HepG2 (cell line): ENCODE measurements around the gene RPS5.
A peak's percentile ranks its signal among the peaks of the same experiment; 100 is the strongest.

ENCODE experiments used
- CREM ChIP-seq, 2 experiments: sonication (generic) in 1 of 2; formaldehyde crosslinking in 1 of 2; IDR thresholded peaks; 2 replicates each; pipeline versions ENCODE4 v1.4.0 to v1.6.1; 2016 to 2020; ENCODE audit warnings: antibody characterized with exemption in 1 of 2, mild to moderate bottlenecking in 1 of 2, missing genetic modification reagents in 1 of 2
- MIER2 ChIP-seq: IDR thresholded peaks from 2 replicates; pipeline ENCODE4 v1.6.1; 2016; ENCODE audit warnings: missing biosample characterization, missing genetic modification reagents
- ZNF3 ChIP-seq: IDR thresholded peaks from 2 replicates; pipeline ENCODE4 v1.7.0; 2017; ENCODE audit warnings: inconsistent platforms
- TF ChIP-seq, protein P1 (sequence below): sonication (generic); formaldehyde crosslinking; IDR thresholded peaks from 2 replicates; pipeline ENCODE4 v1.5.0; 2020; ENCODE audit warnings: mild to moderate bottlenecking, missing genetic modification reagents, moderate library complexity

DNA sequence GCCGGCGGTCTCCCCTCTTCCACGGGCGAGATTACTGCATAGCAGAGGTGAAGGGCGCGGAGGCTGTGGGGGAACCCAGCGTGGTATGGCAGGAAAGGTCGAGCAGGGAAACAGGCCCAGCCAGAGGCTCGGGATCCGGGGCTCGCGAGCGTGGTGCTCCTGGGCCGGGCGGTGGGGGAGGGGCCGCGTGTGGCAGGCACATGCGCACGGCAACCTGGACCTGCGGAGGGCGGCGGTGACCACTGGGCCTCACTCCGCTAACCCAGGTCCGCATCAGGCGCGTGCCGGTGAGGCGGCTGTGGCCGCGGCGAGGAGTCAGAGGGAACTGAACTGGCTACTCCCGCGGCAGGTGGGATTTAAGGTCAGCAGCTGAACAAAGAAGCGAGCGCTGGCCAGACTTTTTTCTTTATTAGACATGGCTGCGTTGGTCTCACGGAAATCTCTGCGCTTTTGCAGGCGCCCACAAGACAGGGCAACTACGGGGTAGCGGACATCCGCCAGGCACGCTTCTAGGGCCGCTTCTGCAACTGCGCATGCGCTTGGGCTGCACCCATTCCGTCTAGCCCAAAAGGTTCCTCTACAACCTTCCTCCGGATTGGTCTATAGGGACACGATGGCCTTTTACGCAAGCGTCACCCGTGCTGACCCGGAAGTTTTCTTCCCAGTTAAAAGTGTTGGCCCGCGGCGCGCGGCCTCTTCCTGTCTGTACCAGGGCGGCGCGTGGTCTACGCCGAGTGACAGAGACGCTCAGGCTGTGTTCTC, at the start of gene RPS5:
- TF ChIP-seq, protein P1, sequence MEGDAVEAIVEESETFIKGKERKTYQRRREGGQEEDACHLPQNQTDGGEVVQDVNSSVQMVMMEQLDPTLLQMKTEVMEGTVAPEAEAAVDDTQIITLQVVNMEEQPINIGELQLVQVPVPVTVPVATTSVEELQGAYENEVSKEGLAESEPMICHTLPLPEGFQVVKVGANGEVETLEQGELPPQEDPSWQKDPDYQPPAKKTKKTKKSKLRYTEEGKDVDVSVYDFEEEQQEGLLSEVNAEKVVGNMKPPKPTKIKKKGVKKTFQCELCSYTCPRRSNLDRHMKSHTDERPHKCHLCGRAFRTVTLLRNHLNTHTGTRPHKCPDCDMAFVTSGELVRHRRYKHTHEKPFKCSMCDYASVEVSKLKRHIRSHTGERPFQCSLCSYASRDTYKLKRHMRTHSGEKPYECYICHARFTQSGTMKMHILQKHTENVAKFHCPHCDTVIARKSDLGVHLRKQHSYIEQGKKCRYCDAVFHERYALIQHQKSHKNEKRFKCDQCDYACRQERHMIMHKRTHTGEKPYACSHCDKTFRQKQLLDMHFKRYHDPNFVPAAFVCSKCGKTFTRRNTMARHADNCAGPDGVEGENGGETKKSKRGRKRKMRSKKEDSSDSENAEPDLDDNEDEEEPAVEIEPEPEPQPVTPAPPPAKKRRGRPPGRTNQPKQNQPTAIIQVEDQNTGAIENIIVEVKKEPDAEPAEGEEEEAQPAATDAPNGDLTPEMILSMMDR (CRISPR knock-in tag): no peak
- no peak for TF ChIP-seq MIER2 (CRISPR knock-in tag)
- no peak for TF ChIP-seq ZNF3
- TF ChIP-seq CREM (IDR thresholded peaks at IDR 0.05): peak; percentile 97
- 0 out of 2 replicates have a peak, but pooled peaks have one; percentile 11 for TF ChIP-seq CREM (CRISPR knock-in tag; IDR thresholded peaks at IDR 0.05)
